HCT116 (cell line): ENCODE data around the gene SGCA. TPM values are rescaled to one million over a fixed set of nuclear protein-coding genes. Genes with fewer than 3 reads are reported as not detected.

ENCODE experiments used
- ATAC-seq: fragments of 200-7000 bp; cut with Tn5 transposase; 2 replicates; pipeline ENCODE4 v1.9.1; 2020; ENCODE audit warnings: mild to moderate bottlenecking, moderate library complexity
- BruUV-seq: library from RNA; stranded (reverse); fragments of 400-500 nt; replicated peaks from 2 replicates; lab custom pipeline; 2021; lab: Mats Ljungman, UMichigan
- CTCF ChIA-PET: fragments of 300-600 bp; sonication (Branson Sonifier 250); formaldehyde crosslinking; loops from one replicate; lab custom pipeline; 2021; ENCODE audit warnings: antibody characterized with exemption; lab: Charles Lee
- POLR2A ChIA-PET: fragments of 300-600, 350-600 bp; sonication (Branson Sonifier 250); formaldehyde crosslinking; loops from one replicate; lab custom pipeline; 2021; ENCODE audit warnings: antibody characterized with exemption; lab: Charles Lee
- RAD21 ChIA-PET, 2 experiments: fragments of 300-600 bp; sonication (Branson Sonifier 250); formaldehyde crosslinking; loops; one replicate each; lab custom pipeline; 2023; ENCODE audit warnings: low total read pairs in 2 of 2; ENCODE audit not compliant: uncharacterized antibody in 2 of 2, unreplicated experiment in 2 of 2, low non-redundant PET in 1 of 2; lab: Charles Lee
- DNase-seq: peaks from one replicate; pipeline ENCODE4 v3.0.0-alpha.2; 2010; ENCODE audit warnings: low read depth, low spot score
- H2AFZ ChIP-seq: fragments of 200-600 bp; shearing (Covaris generic), sonication (generic); 2 replicates; pipeline ENCODE4 v1.6.1; 2017; ENCODE audit warnings: low read depth, mixed run types, mixed read lengths, antibody characterized with exemption, low read length; ENCODE audit not compliant: poor library complexity, severe bottlenecking
- H3K27ac ChIP-seq: 2 replicates; pipeline ENCODE4 v1.5.1; 2012; ENCODE audit warnings: low read depth, low read length
- H3K27me3 ChIP-seq: fragments of 200-600 bp; sonication (generic); 2 replicates; pipeline ENCODE4 v1.6.1; 2016; ENCODE audit warnings: mixed run types, low read length, mixed read lengths; ENCODE audit not compliant: insufficient read depth
- H3K36me3 ChIP-seq, 2 experiments: fragments of 200-500 bp in 1 of 2; fragments of 200-600 bp in 1 of 2; sonication (Bioruptor generic) in 1 of 2; sonication (generic) in 1 of 2; 2 replicates each; pipeline versions ENCODE4 v1.5.1 to v1.6.1; 2014 to 2016; ENCODE audit warnings: low read length in 2 of 2, inconsistent platforms in 1 of 2, mixed read lengths in 1 of 2, mixed run types in 1 of 2; ENCODE audit not compliant: insufficient read depth in 2 of 2, control insufficient read depth in 1 of 2
- H3K4me1 ChIP-seq, 2 experiments: fragments of 200-600 bp in 1 of 2; sonication (generic) in 1 of 2; 2 replicates each; pipeline versions ENCODE4 v1.5.1 to v1.6.1; 2012 to 2017; ENCODE audit warnings: low read length in 2 of 2, inconsistent platforms in 1 of 2, mild to moderate bottlenecking in 1 of 2, mixed read lengths in 1 of 2, mixed run types in 1 of 2, moderate library complexity in 1 of 2; ENCODE audit not compliant: insufficient read depth in 2 of 2, control insufficient read depth in 1 of 2
- H3K4me2 ChIP-seq: fragments of 200-600 bp; sonication (generic); 2 replicates; pipeline ENCODE4 v1.6.1; 2017; ENCODE audit warnings: mixed run types, low read length, mixed read lengths
- H3K4me3 ChIP-seq, 2 experiments: fragments of 200-600 bp in 1 of 2; sonication (generic) in 1 of 2; replicated peaks in 1 of 2; 2 replicates each; pipeline ENCODE4 v1.5.1; 2011 to 2016; ENCODE audit warnings: low read length in 2 of 2, control low read depth in 1 of 2, low read depth in 1 of 2, mild to moderate bottlenecking in 1 of 2, mixed read lengths in 1 of 2, mixed run types in 1 of 2
- H3K79me2 ChIP-seq: fragments of 200-600 bp; sonication (generic); 2 replicates; pipeline ENCODE4 v1.6.1; 2017; ENCODE audit warnings: mild to moderate bottlenecking, mixed run types, low read length, moderate library complexity, mixed read lengths; ENCODE audit not compliant: insufficient read depth
- H3K9ac ChIP-seq: fragments of 200-600 bp; sonication (generic); 2 replicates; pipeline ENCODE4 v1.6.1; 2016; ENCODE audit warnings: low read length, mixed read lengths
- H3K9me2 ChIP-seq: fragments of 200-600 bp; sonication (generic), shearing (Covaris generic); 2 replicates; pipeline ENCODE4 v1.6.1; 2017; ENCODE audit warnings: mixed run types, mild to moderate bottlenecking, moderate library complexity; ENCODE audit not compliant: insufficient read depth
- H3K9me3 ChIP-seq, 2 experiments: fragments of 200-500 bp in 1 of 2; fragments of 200-600 bp in 1 of 2; sonication (Bioruptor generic) in 1 of 2; sonication (generic) in 1 of 2; 2 replicates each; pipeline ENCODE4 v1.6.1; 2014 to 2017; ENCODE audit warnings: low read length in 2 of 2, mixed read lengths in 2 of 2, inconsistent platforms in 1 of 2, low read depth in 1 of 2, mild to moderate bottlenecking in 1 of 2, mixed run types in 1 of 2, moderate library complexity in 1 of 2; ENCODE audit not compliant: control insufficient read depth in 1 of 2, insufficient read depth in 1 of 2
- H4K20me1 ChIP-seq: fragments of 200-600 bp; sonication (generic), shearing (Covaris generic); 2 replicates; pipeline ENCODE4 v1.6.1; 2017; ENCODE audit warnings: mixed run types, mild to moderate bottlenecking, moderate library complexity; ENCODE audit not compliant: insufficient read depth
- CBX3 ChIP-seq: IDR thresholded peaks from 2 replicates; pipeline ENCODE4 v1.6.1; 2012; ENCODE audit warnings: low read depth
- CEBPB ChIP-seq: IDR thresholded peaks from 2 replicates; pipeline ENCODE4 v1.6.1; 2012; ENCODE audit warnings: low read depth
- EZH2 ChIP-seq: fragments of 200-600 bp; sonication (generic); IDR thresholded peaks from 2 replicates; pipeline ENCODE4 v1.6.1; 2017; ENCODE audit warnings: antibody characterized with exemption, mixed run types
- JUND ChIP-seq: IDR thresholded peaks from 2 replicates; pipeline ENCODE4 v1.6.1; 2012
- POLR2A ChIP-seq: IDR thresholded peaks from 2 replicates; pipeline ENCODE4 v1.7.0; 2011; ENCODE audit warnings: borderline replicate concordance; ENCODE audit not compliant: insufficient read depth, insufficient read length; ENCODE audit errors: extremely low read depth
- POLR2AphosphoS5 ChIP-seq: IDR thresholded peaks from 2 replicates; pipeline ENCODE4 v1.6.1; 2011; ENCODE audit warnings: mild to moderate bottlenecking, low read depth, low read length, moderate library complexity
- RAD21 ChIP-seq: IDR thresholded peaks from 2 replicates; pipeline ENCODE4 v1.6.1; 2012; ENCODE audit warnings: low read depth, mild to moderate bottlenecking
- SIN3A ChIP-seq: IDR thresholded peaks from 2 replicates; pipeline ENCODE4 v1.6.1; 2012; ENCODE audit warnings: low read depth
- SRF ChIP-seq: IDR thresholded peaks from 2 replicates; pipeline ENCODE4 v1.6.1; 2012; ENCODE audit warnings: low read depth
- TCF7L2 ChIP-seq: IDR thresholded peaks from 2 replicates; pipeline ENCODE4 v1.7.0; 2011; ENCODE audit warnings: borderline replicate concordance, inconsistent platforms; ENCODE audit not compliant: insufficient read depth, insufficient read length; ENCODE audit errors: extremely low read depth
- YY1 ChIP-seq: IDR thresholded peaks from 2 replicates; pipeline ENCODE4 v1.6.1; 2011; ENCODE audit warnings: low read length, low read depth, moderate library complexity, mild to moderate bottlenecking; ENCODE audit not compliant: insufficient replicate concordance; ENCODE audit errors: extremely low read depth
- ZNF274 ChIP-seq: fragments of 200-500 bp; sonication (Bioruptor generic); IDR thresholded peaks from 2 replicates; pipeline ENCODE4 v1.6.1; 2014; ENCODE audit warnings: mild to moderate bottlenecking, low read depth, low read length, inconsistent platforms
- intact Hi-C: fragments of 100-400 bp; cut with micrococcal nuclease; formaldehyde crosslinking; loops from 2 replicates; pipeline ENCODE4 v1.10.0; 2022
- total RNA-seq: library from RNA; stranded (reverse); gene quantifications from one replicate; pipeline ENCODE4 v1.2.1, GENCODE V29; 2021; ENCODE audit not compliant: unreplicated experiment
- TF ChIP-seq, protein P1 (sequence below), 3 experiments: fragments of 200-600 bp in 1 of 3; sonication (generic) in 1 of 3; IDR thresholded peaks in 2 of 3; conservative IDR thresholded peaks in 1 of 3; 2 replicates each; pipeline ENCODE4 v1.5.1; 2012 to 2017; ENCODE audit warnings: low read depth in 2 of 3, low read length in 2 of 3, antibody characterized with exemption in 1 of 3, borderline replicate concordance in 1 of 3, control low read depth in 1 of 3, mild to moderate bottlenecking in 1 of 3, mixed read lengths in 1 of 3, mixed run types in 1 of 3, moderate library complexity in 1 of 3; ENCODE audit not compliant: insufficient read depth in 1 of 3

The SGCA gene
- total RNA-seq, 1 experiment from 2014 or later = 0.37 TPM

DNA sequence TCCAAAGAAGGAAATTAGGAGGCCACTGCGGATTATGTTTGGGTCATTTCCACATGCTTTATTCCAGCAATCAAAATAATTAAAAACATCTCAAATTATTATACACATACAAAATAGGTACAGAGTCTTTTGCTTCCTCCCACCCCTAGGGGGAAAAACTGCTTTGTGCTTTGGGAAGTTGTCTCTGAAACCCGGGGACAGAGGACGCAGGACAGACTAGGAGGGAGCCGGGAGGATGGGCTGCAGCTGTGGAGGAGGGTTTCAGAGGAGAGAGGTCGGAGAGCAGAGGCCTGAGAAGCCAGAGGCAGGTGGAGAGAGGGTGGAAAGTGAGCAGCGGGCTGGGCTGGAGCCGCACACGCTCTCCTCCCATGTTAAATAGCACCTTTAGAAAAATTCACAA, 18.3 kb downstream of the SGCA start:
- ChIA-PET CTCF (no interaction called here), POLR2A (no interaction called here), RAD21 (no interaction called here)
- no peaks in the 10 kb centered on the region for H3K9me2 ChIP-seq
- peaks cover under 1 to 2% of the 10 kb centered on the region in 2 experiments for H3K4me1 ChIP-seq
- H3K9me3 ChIP-seq = no peaks in the 10 kb centered on the region
- H3K27ac ChIP-seq = no peak overlapping the region
- ATAC-seq = peak; percentile 31; the same call in 1 of the 2 replicates
- no peak overlapping the region for H3K9ac ChIP-seq
- H3K4me3 ChIP-seq = no peak overlapping the region
- H3K79me2 ChIP-seq = no peaks in the 10 kb centered on the region
- H3K36me3 ChIP-seq = 0 out of 4 replicates have a peak, but pooled peaks cover 0 to 13% of the 10 kb centered on the region in 2 experiments
- intact Hi-C loops = no loop called here
- no peaks in the 10 kb centered on the region for H3K27me3 ChIP-seq
- H2AFZ ChIP-seq = no peak overlapping the region
- no peaks in the 10 kb centered on the region for H4K20me1 ChIP-seq
- DNase-seq = no peak
- no peak overlapping the region for H3K4me2 ChIP-seq
- no TSS peak for BruUV-seq
- TF ChIP-seq TCF7L2 = no peak
- TF ChIP-seq, protein P1, sequence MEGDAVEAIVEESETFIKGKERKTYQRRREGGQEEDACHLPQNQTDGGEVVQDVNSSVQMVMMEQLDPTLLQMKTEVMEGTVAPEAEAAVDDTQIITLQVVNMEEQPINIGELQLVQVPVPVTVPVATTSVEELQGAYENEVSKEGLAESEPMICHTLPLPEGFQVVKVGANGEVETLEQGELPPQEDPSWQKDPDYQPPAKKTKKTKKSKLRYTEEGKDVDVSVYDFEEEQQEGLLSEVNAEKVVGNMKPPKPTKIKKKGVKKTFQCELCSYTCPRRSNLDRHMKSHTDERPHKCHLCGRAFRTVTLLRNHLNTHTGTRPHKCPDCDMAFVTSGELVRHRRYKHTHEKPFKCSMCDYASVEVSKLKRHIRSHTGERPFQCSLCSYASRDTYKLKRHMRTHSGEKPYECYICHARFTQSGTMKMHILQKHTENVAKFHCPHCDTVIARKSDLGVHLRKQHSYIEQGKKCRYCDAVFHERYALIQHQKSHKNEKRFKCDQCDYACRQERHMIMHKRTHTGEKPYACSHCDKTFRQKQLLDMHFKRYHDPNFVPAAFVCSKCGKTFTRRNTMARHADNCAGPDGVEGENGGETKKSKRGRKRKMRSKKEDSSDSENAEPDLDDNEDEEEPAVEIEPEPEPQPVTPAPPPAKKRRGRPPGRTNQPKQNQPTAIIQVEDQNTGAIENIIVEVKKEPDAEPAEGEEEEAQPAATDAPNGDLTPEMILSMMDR (IDR thresholded peaks at IDR 0.05 in 2 of 3, conservative IDR thresholded peaks at IDR 0.05 in 1 of 3; ENCODE audit: borderline replicate concordance in 1 of 3, insufficient read depth in 1 of 3, low read depth in 2 of 3, low read length in 2 of 3) = peak in 2 of 3 experiments; percentile 19 to 21; a peak in 1 of 6 replicates
- TF ChIP-seq JUND = no peak

DNA sequence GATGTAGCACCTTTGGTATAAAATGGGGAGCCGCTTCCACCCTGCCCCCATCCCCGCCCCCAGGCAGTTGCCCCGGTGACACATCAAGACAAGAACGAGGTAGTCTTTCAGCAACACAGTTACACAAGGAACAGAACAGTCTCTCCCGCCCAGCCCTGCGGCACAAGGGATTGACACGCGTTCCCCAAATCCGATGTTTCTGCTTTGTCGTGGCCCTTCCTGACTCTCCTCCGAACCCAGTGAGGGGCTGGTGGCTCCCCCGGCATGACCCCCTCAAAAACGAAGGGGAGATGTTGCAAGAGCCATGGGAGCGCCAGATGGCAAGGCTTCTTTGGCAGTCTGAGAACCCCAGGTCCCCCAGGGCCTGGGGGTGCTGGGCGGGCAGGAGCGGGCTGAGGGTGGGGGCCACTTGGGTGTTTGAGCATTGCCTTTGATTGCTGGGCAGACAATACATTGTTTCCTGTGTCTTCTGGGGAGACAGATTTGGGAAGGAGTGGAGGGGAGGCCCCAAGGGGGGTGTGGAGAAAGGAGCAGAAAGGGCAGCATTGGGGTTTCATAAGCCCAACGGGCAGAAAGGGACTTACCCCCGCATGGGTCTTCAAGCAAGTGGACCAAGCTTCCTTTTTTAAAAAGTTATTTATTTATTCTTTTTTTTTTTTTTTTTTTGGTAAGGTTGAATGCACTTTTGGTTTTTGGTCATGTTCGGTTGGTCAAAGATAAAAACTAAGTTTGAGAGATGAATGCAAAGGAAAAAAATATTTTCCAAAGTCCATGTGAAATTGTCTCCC, 19.0 kb downstream of the SGCA start:
- intact Hi-C loops = no loop called here
- H3K4me3 ChIP-seq = no peak overlapping the region
- DNase-seq = no peak
- no peak overlapping the region for H3K27ac ChIP-seq
- no peak for ATAC-seq
- H3K9me3 ChIP-seq = no peaks in the 10 kb centered on the region
- H2AFZ ChIP-seq = no peak overlapping the region
- no peaks in the 10 kb centered on the region for H3K9me2 ChIP-seq
- ChIA-PET RAD21 (no interaction called here), POLR2A (no interaction called here), CTCF (interaction anchor here (0.6 kb wide), 1 partner anchor 82 kb away, joined by 3 read pairs; no protein-coding TSS in a partner anchor)
- no peak overlapping the region for H3K9ac ChIP-seq
- no peaks in the 10 kb centered on the region for H3K27me3 ChIP-seq
- no peaks in the 10 kb centered on the region for H3K4me1 ChIP-seq
- no TSS peak for BruUV-seq
- H3K79me2 ChIP-seq = no peaks in the 10 kb centered on the region
- H3K36me3 ChIP-seq = 0 out of 4 replicates have a peak, but pooled peaks cover 0 to 13% of the 10 kb centered on the region in 2 experiments
- H3K4me2 ChIP-seq = no peak overlapping the region
- H4K20me1 ChIP-seq = no peaks in the 10 kb centered on the region
- TF ChIP-seq CBX3 (no peak), POLR2AphosphoS5 (no peak), EZH2 (no peak), RAD21 (no peak), SRF (no peak), YY1 (no peak), CEBPB (no peak), SIN3A (no peak), ZNF274 (no peak), POLR2A (no peak)
- TF ChIP-seq, protein P1 (IDR thresholded peaks at IDR 0.05 in 2 of 3, conservative IDR thresholded peaks at IDR 0.05 in 1 of 3; ENCODE audit: borderline replicate concordance in 1 of 3, insufficient read depth in 1 of 3, low read depth in 2 of 3, low read length in 2 of 3) = no peak
